Spleen (tissue), 7 donors: ENCODE measurements around the gene SLIT1.

ENCODE experiments used
- CTCF ChIP-seq, 11 experiments: fragments of 200-600 bp in 7 of 11; fragments of 450-650 bp in 4 of 11; sonication (generic) in 4 of 11; IDR thresholded peaks in 8 of 11; conservative IDR thresholded peaks in 3 of 11; 1 replicate in 7 of 11; 2 replicates in 4 of 11; pipeline versions ENCODE4 v1.4.0 to v1.8.0; 2016 to 2021; ENCODE audit warnings: antibody characterized with exemption in 11 of 11, inconsistent platforms in 4 of 11, mild to moderate bottlenecking in 1 of 11
- POLR2AphosphoS5 ChIP-seq, 3 donors: sonication (generic); formaldehyde crosslinking; IDR thresholded peaks; one replicate each; pipeline ENCODE4 v1.5.1; 2017; ENCODE audit warnings: antibody characterized with exemption in 3 of 3
- donor health status: DM: no; HTN: no; CAD: no; lungs with moderate emphysema.
- donor health status: DM: no; HTN: no; CAD: no.
- donor health status: DM: no; HTN: no; CAD: no.

GRCh38 chr10:96951954-96952353 lies 233.8 kb downstream of the SLIT1 start:
- no peak for TF ChIP-seq CTCF (IDR thresholded peaks at IDR 0.05 in 8 of 11, conservative IDR thresholded peaks at IDR 0.05 in 3 of 11)
- TF ChIP-seq POLR2AphosphoS5 (IDR thresholded peaks at IDR 0.05): no peak
